Measurements from ENCODE around the gene DAB1.

DNA sequence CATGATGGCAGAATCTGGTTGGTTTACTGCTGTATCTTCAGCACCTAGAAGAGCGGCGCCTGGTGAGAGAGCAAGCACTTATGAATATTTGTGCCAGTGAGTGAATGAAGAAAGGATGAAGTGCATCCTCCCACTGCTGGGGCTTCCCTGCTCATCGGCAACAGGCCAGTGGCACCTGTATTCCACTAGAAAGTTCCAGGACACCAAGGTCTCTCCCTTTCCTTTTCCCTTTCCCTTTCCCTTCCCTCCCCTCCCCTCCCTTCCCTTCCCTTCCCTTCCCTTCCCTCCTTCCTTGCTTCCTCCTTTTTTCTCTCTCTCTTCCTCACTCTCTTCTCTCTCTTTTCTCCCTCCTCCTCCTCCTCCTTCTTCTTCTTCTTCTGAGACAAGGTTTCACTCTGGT lies 86.2 kb downstream of the DAB1 start:
- TF ChIP-seq, protein P1, sequence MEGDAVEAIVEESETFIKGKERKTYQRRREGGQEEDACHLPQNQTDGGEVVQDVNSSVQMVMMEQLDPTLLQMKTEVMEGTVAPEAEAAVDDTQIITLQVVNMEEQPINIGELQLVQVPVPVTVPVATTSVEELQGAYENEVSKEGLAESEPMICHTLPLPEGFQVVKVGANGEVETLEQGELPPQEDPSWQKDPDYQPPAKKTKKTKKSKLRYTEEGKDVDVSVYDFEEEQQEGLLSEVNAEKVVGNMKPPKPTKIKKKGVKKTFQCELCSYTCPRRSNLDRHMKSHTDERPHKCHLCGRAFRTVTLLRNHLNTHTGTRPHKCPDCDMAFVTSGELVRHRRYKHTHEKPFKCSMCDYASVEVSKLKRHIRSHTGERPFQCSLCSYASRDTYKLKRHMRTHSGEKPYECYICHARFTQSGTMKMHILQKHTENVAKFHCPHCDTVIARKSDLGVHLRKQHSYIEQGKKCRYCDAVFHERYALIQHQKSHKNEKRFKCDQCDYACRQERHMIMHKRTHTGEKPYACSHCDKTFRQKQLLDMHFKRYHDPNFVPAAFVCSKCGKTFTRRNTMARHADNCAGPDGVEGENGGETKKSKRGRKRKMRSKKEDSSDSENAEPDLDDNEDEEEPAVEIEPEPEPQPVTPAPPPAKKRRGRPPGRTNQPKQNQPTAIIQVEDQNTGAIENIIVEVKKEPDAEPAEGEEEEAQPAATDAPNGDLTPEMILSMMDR (IDR thresholded peaks at IDR 0.05), result no peak
- no peak for TF ChIP-seq POLR2AphosphoS5 (IDR thresholded peaks at IDR 0.05)
- no peak for TF ChIP-seq EP300 (IDR thresholded peaks at IDR 0.05; ENCODE audit: low read depth)

Measured in transverse colon (tissue), 4 donors.